ENCODE results near the gene ARHGEF3. TPM values are rescaled to one million over a fixed set of nuclear protein-coding genes. Genes with fewer than 3 reads are reported as not detected.

Gene ARHGEF3, protein sequence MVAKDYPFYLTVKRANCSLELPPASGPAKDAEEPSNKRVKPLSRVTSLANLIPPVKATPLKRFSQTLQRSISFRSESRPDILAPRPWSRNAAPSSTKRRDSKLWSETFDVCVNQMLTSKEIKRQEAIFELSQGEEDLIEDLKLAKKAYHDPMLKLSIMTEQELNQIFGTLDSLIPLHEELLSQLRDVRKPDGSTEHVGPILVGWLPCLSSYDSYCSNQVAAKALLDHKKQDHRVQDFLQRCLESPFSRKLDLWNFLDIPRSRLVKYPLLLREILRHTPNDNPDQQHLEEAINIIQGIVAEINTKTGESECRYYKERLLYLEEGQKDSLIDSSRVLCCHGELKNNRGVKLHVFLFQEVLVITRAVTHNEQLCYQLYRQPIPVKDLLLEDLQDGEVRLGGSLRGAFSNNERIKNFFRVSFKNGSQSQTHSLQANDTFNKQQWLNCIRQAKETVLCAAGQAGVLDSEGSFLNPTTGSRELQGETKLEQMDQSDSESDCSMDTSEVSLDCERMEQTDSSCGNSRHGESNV
- total RNA-seq (10 to 100 TPM; 29.6 to 35.1 (median 33.4) TPM), polyA plus RNA-seq (10 to 100 TPM in 1 of 3 donors, 1 to 10 TPM in 2; 8.0 to 11.3 (median 9.5) TPM)
- long read RNA-seq, donor 1, partial matches to known transcripts: 0 of 4 reads
- long read RNA-seq, donor 1, other reads (novel, unspliced or antisense): 0 of 4 reads
- long read RNA-seq, donor 2, partial matches to known transcripts: 0 of 3 reads
- long read RNA-seq, donor 2, other reads (novel, unspliced or antisense): 0 of 3 reads

DNA sequence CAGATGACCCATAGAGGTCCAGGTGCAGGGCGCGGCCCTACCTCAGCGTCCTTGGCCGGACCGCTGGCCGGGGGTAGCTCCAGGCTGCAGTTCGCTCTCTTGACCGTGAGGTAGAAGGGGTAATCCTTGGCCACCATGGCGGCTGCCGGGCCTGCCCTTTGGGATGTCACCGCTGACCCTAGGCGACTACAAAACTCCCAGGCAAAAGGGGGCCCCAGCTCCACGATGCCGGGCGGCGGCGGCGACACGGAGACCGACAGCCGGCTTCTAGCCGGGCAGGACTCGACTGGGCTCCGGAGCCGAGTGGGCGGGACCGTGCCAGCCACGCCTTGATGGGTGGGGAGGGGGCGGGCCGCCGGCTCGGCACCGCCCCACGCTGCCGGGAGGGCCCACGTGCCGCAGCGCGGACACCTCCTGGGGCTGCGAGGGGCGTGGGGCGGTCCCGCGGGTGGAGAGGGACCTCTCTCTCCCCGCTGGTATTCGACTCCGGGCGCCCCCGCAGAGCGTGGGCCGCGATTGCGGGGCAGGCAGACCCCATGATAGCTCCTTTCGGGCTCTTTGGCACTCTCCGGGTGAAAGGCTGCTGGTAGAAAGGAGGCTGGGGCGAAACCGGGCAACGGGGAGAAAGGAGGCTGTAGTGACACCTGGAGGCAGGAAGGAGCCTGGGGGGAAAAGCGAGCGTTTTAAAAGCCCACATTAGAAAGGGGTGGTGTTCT lies at the start of gene ARHGEF3:
TSS of gene ARHGEF3 (minus strand) at position 288 of the 716 bp plus-strand sequence. CDS start at position 137, 151 bp downstream.
- Histone ChIP-seq H3K4me1 (peaks cover 28 to 58% (median 50%) of the 10 kb centered on the region in 6 donors), H3K36me3 (no peaks in the 10 kb centered on the region), H3K27me3 (replicated peaks in 1 of 7) (no peaks in the 10 kb centered on the region), H3K4me3 (peak within 1 kb of the TSS; percentile 66 to 98 (median 76)), H3K9me3 (no peaks in the 10 kb centered on the region), H3K27ac (peak within 1 kb of the TSS; percentile 64 to 91 (median 82))
- DNase-seq: peak; percentile 98
- TF ChIP-seq POLR2A (IDR thresholded peaks at IDR 0.05) (peak; percentile 65 to 92 (median 77)), POLR2AphosphoS5 (IDR thresholded peaks at IDR 0.05) (peak; percentile 94 to 97 (median 97))
- TF ChIP-seq, protein P1, sequence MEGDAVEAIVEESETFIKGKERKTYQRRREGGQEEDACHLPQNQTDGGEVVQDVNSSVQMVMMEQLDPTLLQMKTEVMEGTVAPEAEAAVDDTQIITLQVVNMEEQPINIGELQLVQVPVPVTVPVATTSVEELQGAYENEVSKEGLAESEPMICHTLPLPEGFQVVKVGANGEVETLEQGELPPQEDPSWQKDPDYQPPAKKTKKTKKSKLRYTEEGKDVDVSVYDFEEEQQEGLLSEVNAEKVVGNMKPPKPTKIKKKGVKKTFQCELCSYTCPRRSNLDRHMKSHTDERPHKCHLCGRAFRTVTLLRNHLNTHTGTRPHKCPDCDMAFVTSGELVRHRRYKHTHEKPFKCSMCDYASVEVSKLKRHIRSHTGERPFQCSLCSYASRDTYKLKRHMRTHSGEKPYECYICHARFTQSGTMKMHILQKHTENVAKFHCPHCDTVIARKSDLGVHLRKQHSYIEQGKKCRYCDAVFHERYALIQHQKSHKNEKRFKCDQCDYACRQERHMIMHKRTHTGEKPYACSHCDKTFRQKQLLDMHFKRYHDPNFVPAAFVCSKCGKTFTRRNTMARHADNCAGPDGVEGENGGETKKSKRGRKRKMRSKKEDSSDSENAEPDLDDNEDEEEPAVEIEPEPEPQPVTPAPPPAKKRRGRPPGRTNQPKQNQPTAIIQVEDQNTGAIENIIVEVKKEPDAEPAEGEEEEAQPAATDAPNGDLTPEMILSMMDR (IDR thresholded peaks at IDR 0.05 in 8 of 11, conservative IDR thresholded peaks at IDR 0.05 in 3 of 11): peak in 10 of 11 experiments; percentile 9 to 76 (median 60)
- WGBS, 5 donors: 0 to 1% (median 0%) methylated on average over 44 to 60 of the region's 60 CpGs
- intact Hi-C loops (cut with DNase I; ENCODE audit: low total_unique reads): loop anchor here (2.0 to 10.0 kb wide), 3 partner anchors 95 to 187 kb away; no protein-coding TSS in a partner anchor

DNA sequence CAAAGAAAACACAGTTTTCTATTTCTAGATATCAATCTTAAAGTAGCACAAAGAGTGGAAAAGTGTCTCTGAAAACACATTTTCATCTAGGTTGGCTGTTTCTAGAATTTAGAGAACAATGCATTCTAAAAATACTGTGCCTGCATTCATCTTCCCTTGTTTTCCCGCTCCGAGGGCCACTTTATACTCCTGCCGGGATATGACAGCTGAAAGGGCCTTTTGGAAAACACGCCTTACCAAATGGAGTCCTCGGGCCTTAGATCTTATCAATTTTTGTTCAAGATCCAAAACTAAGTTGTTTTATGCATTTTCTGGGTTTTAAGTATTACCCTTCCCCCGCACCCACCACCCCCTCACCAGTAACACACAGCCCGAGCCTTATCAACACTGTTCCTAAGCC lies 47.9 kb upstream of the ARHGEF3 start:
- intact Hi-C loops (cut with DNase I; ENCODE audit: low total_unique reads): no loop called here
- H3K27me3 ChIP-seq (replicated peaks in 1 of 7): no peaks in the 10 kb centered on the region
- H3K9me3 ChIP-seq: peaks cover 0 to 5% (median 0%) of the 10 kb centered on the region in 8 donors
- DNase-seq: no peak
- no peak overlapping the region for H3K4me3 ChIP-seq
- H3K36me3 ChIP-seq: no peaks in the 10 kb centered on the region
- no peak overlapping the region for H3K27ac ChIP-seq
- TF ChIP-seq POLR2A (IDR thresholded peaks at IDR 0.05): no peak
- TF ChIP-seq, protein P1 (IDR thresholded peaks at IDR 0.05 in 8 of 11, conservative IDR thresholded peaks at IDR 0.05 in 3 of 11): no peak
- no peak for TF ChIP-seq POLR2AphosphoS5 (IDR thresholded peaks at IDR 0.05)
- WGBS, 5 donors: 90 to 92% (median 91%) methylated on average over 7 of the region's 7 CpGs
- no peaks in the 10 kb centered on the region for H3K4me1 ChIP-seq

DNA sequence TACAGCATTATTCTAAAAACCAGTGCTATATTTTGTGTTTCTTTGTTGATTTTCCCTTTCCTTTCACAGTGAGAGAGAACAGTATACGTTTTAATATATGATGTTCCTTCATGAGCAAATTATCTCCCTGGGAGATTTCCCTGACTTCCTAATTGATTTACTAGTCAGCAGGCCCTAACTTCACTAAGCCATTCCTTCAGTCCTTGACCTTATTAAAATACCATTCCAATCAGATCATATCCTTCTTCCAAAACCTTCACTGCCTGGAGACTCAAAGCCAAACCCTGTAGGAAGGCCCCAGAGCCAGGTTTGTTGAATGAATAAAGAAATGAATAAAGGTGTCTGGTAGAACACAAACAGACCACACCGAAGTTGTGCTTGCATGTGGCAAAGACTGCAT lies 43.8 kb upstream of the ARHGEF3 start:
- Histone ChIP-seq H3K4me1 (no peaks in the 10 kb centered on the region), H3K9me3 (peaks cover 0 to 5% (median 0%) of the 10 kb centered on the region in 8 donors), H3K27me3 (replicated peaks in 1 of 7) (no peaks in the 10 kb centered on the region), H3K36me3 (no peaks in the 10 kb centered on the region), H3K4me3 (no peak overlapping the region), H3K27ac (no peak overlapping the region)
- intact Hi-C loops (cut with DNase I; ENCODE audit: low total_unique reads): no loop called here
- no peak for DNase-seq
- TF ChIP-seq POLR2AphosphoS5 (IDR thresholded peaks at IDR 0.05) (no peak), POLR2A (IDR thresholded peaks at IDR 0.05) (no peak)
- TF ChIP-seq, protein P1 (IDR thresholded peaks at IDR 0.05 in 8 of 11, conservative IDR thresholded peaks at IDR 0.05 in 3 of 11): no peak
- 83 to 98% (median 90%) methylated on average over 2 of the region's 2 CpGs for WGBS, 5 donors
